Uterus (tissue), 4 donors: ENCODE results near the gene ZMYND11. TPM values are rescaled to one million over a fixed set of nuclear protein-coding genes. Genes with fewer than 3 reads are reported as not detected.
A peak's percentile ranks its signal among the peaks of the same experiment; 100 is the strongest.

ENCODE experiments used
- DNase-seq, 2 donors: peaks; one replicate each; pipeline ENCODE4 v3.0.0-alpha.2; 2019 to 2020
- H3K27ac ChIP-seq, 2 donors: fragments of 200-600 bp; sonication (generic); 1 replicate in 1 of 2; 2 replicates in 1 of 2; pipeline ENCODE4 v1.5.1; 2016 to 2018
- H3K27me3 ChIP-seq, 2 donors: fragments of 200-600 bp; sonication (generic); one replicate each; pipeline ENCODE4 v1.5.1; 2018 to 2019; ENCODE audit warnings: control low read depth in 1 of 2
- H3K36me3 ChIP-seq, 2 donors: fragments of 200-600 bp; sonication (generic); one replicate each; pipeline ENCODE4 v1.5.1; 2019; ENCODE audit warnings: control low read depth in 1 of 2
- H3K4me1 ChIP-seq, 2 donors: fragments of 200-600 bp; sonication (generic); one replicate each; pipeline ENCODE4 v1.5.1; 2018 to 2019; ENCODE audit warnings: control low read depth in 1 of 2
- H3K4me3 ChIP-seq, 2 donors: fragments of 200-600 bp; sonication (generic); 1 replicate in 1 of 2; 2 replicates in 1 of 2; pipeline ENCODE4 v1.5.1; 2018 to 2019; ENCODE audit warnings: mild to moderate bottlenecking in 1 of 2
- H3K9me3 ChIP-seq, 2 donors: fragments of 200-600 bp; sonication (generic); one replicate each; pipeline ENCODE4 v1.5.1; 2019; ENCODE audit warnings: control low read depth in 1 of 2
- POLR2A ChIP-seq, 2 donors: fragments of 450-650 bp; IDR thresholded peaks; one replicate each; pipeline ENCODE4 v1.6.1; 2016; ENCODE audit warnings: antibody characterized with exemption in 2 of 2, mild to moderate bottlenecking in 1 of 2, moderate library complexity in 1 of 2
- intact Hi-C: fragments of 100-400 bp; cut with DNase I; formaldehyde crosslinking; loops from one replicate; pipeline ENCODE4 v1.15.1; 2023; ENCODE audit warnings: low total_unique reads
- total RNA-seq, 4 donors: library from RNA; depleted of rRNA in 3 of 4; stranded (reverse); fragments of >200 nt in 3 of 4; gene quantifications; one replicate each; pipeline versions ENCODE4 v1.1.0 to v1.2.4, GENCODE V29; 2014 to 2023
- TF ChIP-seq, protein P1 (sequence below), 4 experiments: fragments of 200-600 bp in 2 of 4; fragments of 450-650 bp in 2 of 4; sonication (generic) in 2 of 4; IDR thresholded peaks; one replicate each; pipeline ENCODE4 v1.5.1; 2016 to 2019; ENCODE audit warnings: antibody characterized with exemption in 4 of 4, mild to moderate bottlenecking in 2 of 4, moderate library complexity in 1 of 4
- donor health status: DM: yes; HTN: yes; CAD: no.

The ZMYND11 gene
- total RNA-seq, 4 donors from 2014 or later = 54.1 to 122 (median 104) TPM

GRCh38 chr10:290026-290725, 154.9 kb downstream of the ZMYND11 start:
- TF ChIP-seq POLR2A (IDR thresholded peaks at IDR 0.05) = no peak
- TF ChIP-seq, protein P1, sequence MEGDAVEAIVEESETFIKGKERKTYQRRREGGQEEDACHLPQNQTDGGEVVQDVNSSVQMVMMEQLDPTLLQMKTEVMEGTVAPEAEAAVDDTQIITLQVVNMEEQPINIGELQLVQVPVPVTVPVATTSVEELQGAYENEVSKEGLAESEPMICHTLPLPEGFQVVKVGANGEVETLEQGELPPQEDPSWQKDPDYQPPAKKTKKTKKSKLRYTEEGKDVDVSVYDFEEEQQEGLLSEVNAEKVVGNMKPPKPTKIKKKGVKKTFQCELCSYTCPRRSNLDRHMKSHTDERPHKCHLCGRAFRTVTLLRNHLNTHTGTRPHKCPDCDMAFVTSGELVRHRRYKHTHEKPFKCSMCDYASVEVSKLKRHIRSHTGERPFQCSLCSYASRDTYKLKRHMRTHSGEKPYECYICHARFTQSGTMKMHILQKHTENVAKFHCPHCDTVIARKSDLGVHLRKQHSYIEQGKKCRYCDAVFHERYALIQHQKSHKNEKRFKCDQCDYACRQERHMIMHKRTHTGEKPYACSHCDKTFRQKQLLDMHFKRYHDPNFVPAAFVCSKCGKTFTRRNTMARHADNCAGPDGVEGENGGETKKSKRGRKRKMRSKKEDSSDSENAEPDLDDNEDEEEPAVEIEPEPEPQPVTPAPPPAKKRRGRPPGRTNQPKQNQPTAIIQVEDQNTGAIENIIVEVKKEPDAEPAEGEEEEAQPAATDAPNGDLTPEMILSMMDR (IDR thresholded peaks at IDR 0.05) = no peak
- H3K36me3 ChIP-seq = no peaks in the 10 kb centered on the region
- no peaks in the 10 kb centered on the region for H3K27me3 ChIP-seq
- no peak overlapping the region for H3K4me3 ChIP-seq
- no peaks in the 10 kb centered on the region for H3K4me1 ChIP-seq
- peak overlapping the region in 1 of 2 donors; percentile 21 for H3K27ac ChIP-seq
- intact Hi-C loops = no loop called here
- no peaks in the 10 kb centered on the region for H3K9me3 ChIP-seq
- peak in 1 of 2 donors; percentile 62 for DNase-seq

- no peak for DNase-seq
- intact Hi-C loops = no loop called here
- no peak for TF ChIP-seq POLR2A (IDR thresholded peaks at IDR 0.05)
- TF ChIP-seq, protein P1 (IDR thresholded peaks at IDR 0.05) = no peak
Measured at GRCh38 chr10:293636-294035, 158.4 kb downstream of the ZMYND11 start.

DNA sequence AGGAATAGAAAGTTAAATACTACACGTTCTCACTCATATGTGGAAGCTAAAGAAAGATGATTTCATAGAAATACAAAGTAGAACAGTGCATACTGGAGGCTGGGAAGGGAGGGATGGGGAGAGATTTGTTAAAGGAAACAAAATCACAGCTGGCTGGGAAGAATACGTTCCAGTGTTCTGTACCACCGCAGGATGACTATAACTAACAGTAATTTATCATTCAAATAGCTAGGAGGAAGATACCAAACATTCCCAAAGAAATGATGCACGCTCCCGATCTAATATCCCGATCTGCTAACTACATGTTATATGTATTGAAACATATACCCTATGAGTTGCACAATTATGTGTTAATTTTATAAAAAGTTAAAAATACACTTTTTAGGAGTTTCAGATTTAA, 162.3 kb downstream of the ZMYND11 start:
- no peak for DNase-seq
- Histone ChIP-seq H3K9me3 (no peaks in the 10 kb centered on the region), H3K27me3 (no peaks in the 10 kb centered on the region), H3K36me3 (no peaks in the 10 kb centered on the region), H3K27ac (peak overlapping the region; percentile 28 to 76), H3K4me3 (no peak overlapping the region), H3K4me1 (no peaks in the 10 kb centered on the region)
- intact Hi-C loops = no loop called here
- TF ChIP-seq, protein P1 (IDR thresholded peaks at IDR 0.05) = no peak
- no peak for TF ChIP-seq POLR2A (IDR thresholded peaks at IDR 0.05)

More at GRCh38 chr10:293636-294035, 158.4 kb downstream of the ZMYND11 start:
- Histone ChIP-seq H3K4me1 (no peaks in the 10 kb centered on the region), H3K27me3 (no peaks in the 10 kb centered on the region), H3K36me3 (no peaks in the 10 kb centered on the region), H3K4me3 (no peak overlapping the region), H3K27ac (no peak overlapping the region), H3K9me3 (no peaks in the 10 kb centered on the region)

DNA sequence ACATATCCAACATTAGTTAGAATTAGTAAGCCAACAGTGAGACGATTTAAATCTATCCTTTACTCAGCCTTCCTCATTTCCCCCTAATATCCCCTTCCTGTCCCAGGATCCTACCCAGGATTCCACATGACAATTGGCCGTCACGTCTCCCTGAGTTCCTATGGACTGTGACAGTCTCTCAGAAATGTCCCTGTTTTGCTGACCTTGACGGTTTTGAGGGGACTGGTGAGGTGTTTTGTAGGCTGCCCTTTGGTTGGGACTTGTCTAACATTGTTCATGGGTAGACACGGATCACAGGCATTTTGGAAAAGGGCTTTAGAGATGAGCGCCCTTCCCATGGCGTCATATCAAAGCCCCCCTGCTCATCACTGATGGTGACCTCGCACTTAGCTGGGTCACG, 162.8 kb downstream of the ZMYND11 start:
- Histone ChIP-seq H3K4me3 (no peak overlapping the region), H3K27me3 (no peaks in the 10 kb centered on the region), H3K4me1 (no peaks in the 10 kb centered on the region), H3K9me3 (no peaks in the 10 kb centered on the region), H3K27ac (peak overlapping the region in 1 of 2 donors; percentile 76), H3K36me3 (no peaks in the 10 kb centered on the region)
- no peak for DNase-seq
- intact Hi-C loops = no loop called here
- TF ChIP-seq, protein P1 (IDR thresholded peaks at IDR 0.05) = no peak
- TF ChIP-seq POLR2A (IDR thresholded peaks at IDR 0.05) = no peak

DNA sequence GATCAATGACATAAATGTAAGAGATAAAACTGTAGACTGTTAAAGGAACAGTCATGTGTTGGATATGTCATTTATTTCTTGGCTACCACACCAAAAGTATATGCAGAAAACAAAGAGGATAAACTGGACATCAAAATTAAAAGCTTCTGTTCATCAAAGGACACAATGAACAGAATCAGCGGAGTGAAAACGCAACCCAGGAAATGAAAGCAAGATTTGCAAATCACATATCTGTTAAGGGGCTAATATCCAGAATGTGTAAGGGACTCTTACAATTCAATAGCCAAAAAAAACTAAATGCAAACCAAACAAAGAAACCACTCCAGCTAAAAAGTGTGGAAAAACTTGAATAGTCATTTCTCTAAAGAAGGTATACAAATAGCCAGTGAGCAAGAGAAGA, 164.3 kb downstream of the ZMYND11 start:
- Histone ChIP-seq H3K4me1 (no peaks in the 10 kb centered on the region), H3K27me3 (no peaks in the 10 kb centered on the region), H3K27ac (no peak overlapping the region), H3K36me3 (no peaks in the 10 kb centered on the region), H3K9me3 (no peaks in the 10 kb centered on the region), H3K4me3 (no peak overlapping the region)
- DNase-seq = no peak
- intact Hi-C loops = no loop called here
- no peak for TF ChIP-seq POLR2A (IDR thresholded peaks at IDR 0.05)
- TF ChIP-seq, protein P1 (IDR thresholded peaks at IDR 0.05) = no peak
